HG03457 (cell line): ENCODE measurements around the gene LDLRAP1.

Source experiments
- ATAC-seq: cut with Tn5 transposase; IDR thresholded peaks from one replicate; pipeline ENCODE4 v1.9.1; 2021; ENCODE audit warnings: moderate number of reproducible peaks; ENCODE audit not compliant: unreplicated experiment

The LDLRAP1 gene

DNA sequence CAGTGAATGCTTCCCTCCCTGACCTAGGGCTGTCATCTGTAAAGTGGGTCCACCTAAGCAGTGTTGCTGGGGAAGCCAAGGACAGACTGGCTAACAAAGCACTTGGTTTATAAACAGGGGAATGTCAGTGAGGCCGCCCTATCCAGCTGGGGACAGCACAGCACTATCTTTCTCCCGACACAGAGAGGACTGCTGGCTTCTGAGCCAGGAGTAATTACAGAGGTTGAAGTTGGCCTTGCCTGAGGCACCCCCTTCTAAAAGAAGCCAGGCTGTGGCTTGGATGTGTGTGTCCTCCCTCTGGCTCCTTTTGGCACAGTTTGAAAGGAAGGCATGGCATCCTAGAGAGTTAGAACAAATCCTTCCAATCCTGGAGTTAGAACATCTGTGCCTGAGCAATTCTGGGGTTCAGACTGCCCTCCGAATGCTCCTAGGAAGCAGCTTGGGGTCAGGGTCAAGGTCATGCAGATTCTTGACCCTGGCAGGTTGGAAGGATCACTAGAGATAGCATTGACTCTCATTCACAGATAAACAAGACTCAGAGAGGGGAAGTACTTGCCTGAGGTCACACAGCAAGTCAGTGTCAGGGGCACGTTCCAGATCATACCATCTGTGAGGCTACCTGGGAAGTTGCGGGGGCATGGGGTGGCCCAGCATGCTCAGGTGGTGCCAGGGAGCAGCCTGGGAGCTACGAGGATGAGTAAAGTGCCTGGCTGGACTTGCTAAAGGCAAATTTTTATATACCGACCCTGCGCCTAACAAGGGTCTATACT is 1.3 kb upstream of the LDLRAP1 start:
- no peak for ATAC-seq

- ATAC-seq, result no peak
Observed at GRCh38 chr1:25543005-25543424, 391 bp upstream of the LDLRAP1 start.

DNA sequence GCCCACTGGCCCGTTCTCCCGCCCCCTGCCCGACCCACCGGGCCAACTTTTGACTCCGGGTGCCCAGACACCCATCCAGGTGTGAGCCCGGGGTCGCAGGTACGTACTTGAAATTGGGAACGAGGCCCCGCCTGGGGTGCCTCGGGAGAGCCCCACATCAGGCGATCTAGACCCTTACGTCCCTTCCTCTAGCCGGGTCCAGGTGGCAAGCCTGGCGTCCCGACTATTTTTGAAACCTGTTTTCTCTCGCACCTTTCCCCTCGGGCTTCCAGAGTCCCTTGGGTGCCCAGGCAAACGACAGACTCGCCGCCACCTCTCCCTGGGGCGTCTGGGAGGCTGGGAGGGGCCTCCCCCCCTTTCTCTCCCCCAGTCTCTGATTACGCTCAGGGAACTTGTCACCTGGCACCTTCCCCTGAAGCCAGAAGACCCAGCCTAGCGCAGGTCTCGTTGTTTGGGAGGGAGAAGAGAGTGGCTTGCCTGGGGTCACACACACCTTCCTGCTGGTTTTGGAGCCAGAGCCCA is 898 bp downstream of the LDLRAP1 start:
- no peak for ATAC-seq

DNA sequence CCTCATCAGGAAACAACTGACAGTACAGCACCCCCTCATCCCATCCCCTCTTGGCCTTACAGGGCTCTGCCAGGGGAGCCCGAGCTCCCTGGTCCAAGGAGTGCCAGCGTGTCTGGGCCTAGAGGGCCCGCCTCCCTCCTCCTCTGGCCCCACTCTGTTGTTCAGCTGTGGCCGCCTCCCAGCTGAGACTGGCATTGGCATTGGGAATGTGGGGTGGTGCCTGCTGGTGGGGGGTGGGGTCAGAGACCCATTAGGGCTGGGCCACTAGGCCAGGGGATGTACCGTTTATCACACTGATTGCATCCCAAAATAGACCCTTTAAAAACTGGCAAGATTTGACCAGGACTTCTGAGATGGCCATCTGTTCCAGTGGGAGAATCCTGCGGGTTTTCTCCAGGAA is 1.4 kb downstream of the LDLRAP1 start:
- ATAC-seq, result no peak

DNA sequence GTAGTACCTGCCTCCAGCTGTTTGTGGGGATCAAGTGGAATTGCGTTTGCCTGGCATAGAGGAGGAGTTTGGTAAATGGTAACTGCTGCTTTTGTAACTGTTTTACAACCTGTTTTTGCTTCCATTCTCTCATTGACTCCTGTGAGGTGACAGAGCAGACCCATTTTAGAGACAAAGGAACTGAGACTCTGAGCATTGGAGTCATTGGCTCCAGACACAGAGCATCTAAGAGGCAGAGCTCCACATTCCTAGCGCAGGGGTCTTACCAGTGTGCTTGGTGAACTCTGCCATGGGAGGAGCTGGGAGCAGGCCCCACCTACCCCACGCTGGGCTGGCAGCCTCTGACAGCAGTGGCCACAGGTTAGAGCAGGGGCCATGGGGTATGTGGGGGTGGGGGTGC is 2.4 kb downstream of the LDLRAP1 start:
- no peak for ATAC-seq

DNA sequence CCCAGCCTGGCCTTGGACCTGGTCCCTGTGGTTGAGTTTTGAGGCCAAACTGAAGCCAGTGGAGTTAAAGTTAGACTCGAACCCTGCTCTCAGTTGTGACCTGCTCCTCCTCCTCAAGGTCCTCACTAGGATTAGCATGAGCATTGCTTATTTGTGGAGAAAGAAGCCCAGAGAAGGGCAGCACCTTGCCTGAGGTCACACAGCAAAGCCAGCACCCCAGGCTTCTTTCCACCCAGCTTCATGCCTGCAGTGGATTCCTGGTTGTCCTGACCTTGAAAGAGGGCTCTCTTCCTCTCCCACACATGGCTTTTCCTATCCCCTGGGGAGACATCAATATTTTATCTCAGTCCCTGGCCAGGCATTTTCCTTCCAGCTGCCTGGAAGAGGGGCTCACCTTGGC is 2.8 kb downstream of the LDLRAP1 start:
- ATAC-seq, result no peak

GRCh38 chr1:25548601-25549000 is 5.2 kb downstream of the LDLRAP1 start:
- no peak for ATAC-seq

DNA sequence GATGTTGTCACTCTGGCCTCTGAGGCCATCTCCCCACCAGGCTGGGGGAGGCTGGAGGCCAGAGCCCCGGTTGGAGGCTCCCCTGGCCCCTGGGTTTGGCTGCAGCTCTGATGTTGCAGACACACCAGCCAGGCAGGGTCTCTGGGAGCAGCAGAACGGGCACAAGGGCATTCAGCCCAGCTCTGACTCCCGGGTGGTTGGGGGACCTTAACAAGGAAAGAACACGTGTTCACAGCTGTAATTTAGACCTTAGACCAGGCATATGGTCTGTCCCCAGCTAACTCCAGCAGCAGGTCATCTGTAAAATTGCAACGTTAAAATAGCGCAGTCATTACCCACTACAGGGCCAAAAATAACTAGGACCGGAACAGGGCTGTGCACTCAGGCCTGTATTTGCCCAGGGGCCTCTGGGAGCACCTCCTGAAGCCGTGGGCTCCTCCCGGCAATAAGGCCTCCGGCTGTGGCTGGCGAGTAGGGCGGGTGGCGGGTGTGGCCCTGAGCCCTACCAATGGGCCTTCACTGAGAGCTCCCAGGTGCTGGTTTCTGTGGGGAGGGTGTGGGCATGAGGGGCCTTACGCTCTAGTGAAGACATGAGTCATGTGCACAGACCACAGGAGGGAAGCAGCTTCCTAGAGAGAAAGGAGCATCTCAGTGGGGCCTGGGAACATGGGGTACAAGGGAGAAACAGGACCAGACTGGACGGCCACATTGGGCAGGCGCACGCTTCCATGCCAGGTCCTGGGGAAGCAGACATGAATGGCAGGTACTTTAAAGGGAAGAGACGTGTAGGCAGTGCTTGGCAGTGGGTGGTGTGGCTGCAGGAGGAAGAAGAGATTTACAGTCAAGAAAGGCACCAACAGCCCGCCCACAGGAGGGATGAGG is 6.1 kb downstream of the LDLRAP1 start:
- peak; percentile 83 for ATAC-seq

DNA sequence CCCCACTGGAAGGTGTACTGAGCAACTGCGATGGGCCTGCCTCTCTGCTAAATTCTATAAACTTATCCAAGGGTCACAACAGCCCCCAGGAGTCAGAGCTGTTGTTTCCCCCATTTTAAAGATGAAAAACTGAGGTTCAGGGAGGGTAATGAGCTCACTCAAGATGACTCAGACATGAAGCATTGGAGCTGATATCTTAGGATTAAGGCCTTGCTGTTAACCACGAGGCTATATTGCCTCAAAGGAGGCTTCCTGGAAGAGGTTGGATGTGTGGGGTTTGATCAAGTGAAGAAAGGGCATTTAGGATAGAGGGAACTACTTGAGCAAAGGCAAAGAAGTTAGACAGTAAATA is 6.7 kb downstream of the LDLRAP1 start:
- peak; percentile 8 for ATAC-seq

GRCh38 chr1:25550683-25551310 is 7.4 kb downstream of the LDLRAP1 start:
- no peak for ATAC-seq

- no peak for ATAC-seq
Observed at GRCh38 chr1:25553749-25554429, 10.5 kb downstream of the LDLRAP1 start.

DNA sequence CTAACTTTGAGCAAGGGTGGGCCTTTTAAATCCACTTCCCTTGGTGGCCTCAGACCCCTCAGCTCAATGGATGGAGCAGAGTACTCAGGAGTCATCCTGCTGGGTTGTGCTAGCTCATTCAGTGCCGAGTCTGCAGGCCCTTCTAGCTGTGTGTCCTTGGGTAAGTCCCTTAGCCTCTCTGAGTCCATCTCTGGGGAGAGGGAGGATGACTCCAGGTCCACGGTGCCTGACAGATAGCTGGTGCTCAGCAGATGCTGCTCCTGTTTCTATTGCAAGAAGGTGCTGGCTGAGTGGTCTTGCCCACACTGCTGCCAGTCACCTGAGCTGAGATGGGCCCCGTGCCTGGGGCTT is 11.0 kb downstream of the LDLRAP1 start:
- no peak for ATAC-seq

DNA sequence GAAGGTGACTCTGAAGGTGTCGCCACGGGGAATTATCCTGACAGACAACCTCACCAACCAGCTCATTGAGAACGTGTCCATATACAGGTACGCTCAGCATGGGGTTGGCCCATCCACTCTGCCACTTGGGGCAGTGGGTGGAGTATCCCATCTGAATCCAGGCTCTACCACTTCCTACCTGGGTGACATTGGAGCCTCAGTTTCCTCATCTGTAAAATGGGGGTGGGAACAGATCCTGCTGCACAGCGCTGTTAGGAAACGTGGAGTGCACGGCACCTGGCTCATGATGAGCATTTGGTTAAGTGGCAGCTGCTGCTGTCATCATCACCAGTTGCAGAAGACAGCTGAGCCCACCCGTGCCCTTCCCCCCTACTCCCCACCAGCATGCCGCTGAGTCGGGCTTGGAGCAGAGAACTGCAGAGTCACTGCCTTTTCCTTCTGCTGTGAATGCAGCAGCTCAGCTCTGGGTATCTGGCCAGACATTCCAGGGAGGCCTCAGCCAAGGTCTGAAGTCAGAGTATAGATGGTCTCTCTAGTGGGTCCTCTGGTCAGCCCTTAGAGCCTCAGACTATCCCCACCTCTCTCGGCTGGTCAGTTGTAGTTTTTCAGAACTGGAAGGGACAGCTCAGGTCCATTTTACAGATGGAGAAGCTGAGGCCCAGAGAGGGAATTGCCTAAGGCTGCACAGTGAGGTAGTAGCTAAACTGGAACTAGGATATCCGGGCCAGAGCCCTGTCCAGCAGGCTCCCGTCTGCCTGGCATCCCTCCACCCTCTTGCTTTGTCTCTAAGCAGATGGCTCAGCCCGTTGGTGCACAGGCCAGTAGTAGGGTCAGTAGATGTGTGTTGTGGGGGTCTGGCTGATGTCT is 11.7 kb downstream of the LDLRAP1 start:
- no peak for ATAC-seq

DNA sequence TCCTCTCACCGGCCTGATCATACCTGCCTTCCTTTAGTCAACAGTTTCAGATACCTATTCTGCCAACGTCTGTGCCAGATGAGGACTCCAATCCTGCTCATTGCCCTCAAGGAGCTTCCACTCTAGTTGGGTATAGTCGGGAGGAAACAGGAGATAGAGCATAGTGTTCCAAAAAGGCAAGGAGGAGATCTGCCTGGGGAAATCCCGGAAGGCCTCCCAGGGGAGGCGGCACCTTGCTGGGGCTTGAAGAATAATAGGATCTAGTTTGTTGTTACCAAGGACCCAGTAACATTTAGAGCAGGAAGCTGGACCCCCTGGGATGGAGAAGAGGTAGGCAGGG is 12.3 kb downstream of the LDLRAP1 start:
- ATAC-seq, result no peak

- no peak for ATAC-seq
Observed at GRCh38 chr1:25556132-25556670, 12.8 kb downstream of the LDLRAP1 start.

- ATAC-seq, result no peak
Observed at GRCh38 chr1:25556791-25557476, 13.5 kb downstream of the LDLRAP1 start.

- no peak for ATAC-seq
Observed at GRCh38 chr1:25557543-25557942, 14.1 kb downstream of the LDLRAP1 start.

DNA sequence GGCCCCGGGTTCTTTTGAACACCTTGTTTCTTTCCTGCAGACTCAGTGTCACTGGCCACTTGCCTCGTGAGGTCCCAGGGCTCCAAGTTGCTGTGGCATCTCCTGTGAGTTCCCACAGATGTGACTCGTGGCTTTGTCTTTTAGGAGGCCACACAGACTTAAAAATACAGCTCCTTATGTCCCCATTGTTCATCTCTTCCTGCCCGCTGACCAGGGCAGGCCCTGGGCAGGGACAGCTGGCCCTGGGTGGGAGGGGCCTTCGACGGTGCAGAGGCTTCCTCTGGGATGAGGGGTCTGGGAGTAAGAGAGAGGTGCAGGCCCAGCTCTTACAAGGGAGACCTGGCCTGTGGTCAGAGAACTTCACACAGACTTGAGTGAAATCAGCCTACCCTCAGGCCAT is 15.6 kb downstream of the LDLRAP1 start:
- no peak for ATAC-seq

DNA sequence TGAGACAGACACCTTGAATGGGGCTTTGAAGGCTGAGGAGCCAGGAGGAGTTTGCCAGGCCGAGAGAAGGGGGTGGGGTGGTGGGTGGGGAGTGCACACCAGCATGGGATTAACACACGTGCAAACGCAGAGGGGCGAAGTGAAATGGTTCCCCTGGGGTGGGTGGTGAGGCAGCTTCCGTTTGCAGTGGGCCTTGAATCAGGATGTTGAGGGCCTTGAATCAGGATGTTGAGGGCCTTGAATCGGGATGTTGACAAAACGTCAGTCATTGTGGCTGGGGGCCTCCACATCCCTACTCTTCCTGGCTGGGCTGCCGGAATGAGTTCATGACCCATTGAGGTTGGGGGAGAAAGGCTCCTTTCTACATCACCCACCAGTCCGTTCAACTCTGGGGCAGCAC is 16.6 kb downstream of the LDLRAP1 start:
- ATAC-seq, result no peak
